ENCODE data around the gene TWF1.
"Not testable (repeated sequence)": the region's sequence is repeated elsewhere in the genome, so short reads cannot be mapped to it uniquely, and the experiment has no call there.

Gene TWF1

GRCh38 chr12:43805860-43806736, at the start of gene TWF1:
Gene TWF1 (minus strand): TSS chr12:43806317. CDS start chr12:43806245, 72 bp downstream.
- FAIRE-seq = no peak

GRCh38 chr12:43852744-43853143, 46.6 kb upstream of the TWF1 start:
- no peak for FAIRE-seq

- FAIRE-seq = no peak
These were observed 42.7 kb upstream of the TWF1 start for GRCh38 chr12:43848786-43849185.

GRCh38 chr12:43848226-43848507, 42.0 kb upstream of the TWF1 start:
- FAIRE-seq = no peak

GRCh38 chr12:43847425-43848225, 41.5 kb upstream of the TWF1 start:
- not testable (repeated sequence) for FAIRE-seq

- FAIRE-seq = no peak
These were observed 36.1 kb upstream of the TWF1 start for GRCh38 chr12:43842259-43842658.

GRCh38 chr12:43841253-43841652, 35.1 kb upstream of the TWF1 start:
- no peak for FAIRE-seq

- FAIRE-seq = no peak
These were observed 34.2 kb upstream of the TWF1 start for GRCh38 chr12:43840338-43840737.

GRCh38 chr12:43836475-43836989, 30.4 kb upstream of the TWF1 start:
- no peak for FAIRE-seq

- FAIRE-seq = no peak
These were observed 29.7 kb upstream of the TWF1 start, which contains the start of gene TMEM117 for GRCh38 chr12:43835656-43836474. Gene TMEM117 (plus strand): TSS chr12:43836081.

GRCh38 chr12:43835264-43835655, 29.1 kb upstream of the TWF1 start:
- no peak for FAIRE-seq

- FAIRE-seq = no peak
These were observed 26.5 kb upstream of the TWF1 start for GRCh38 chr12:43832463-43833168.

GRCh38 chr12:43827093-43827492, 21.0 kb upstream of the TWF1 start:
- no peak for FAIRE-seq

GRCh38 chr12:43826681-43827080, 20.6 kb upstream of the TWF1 start:
- FAIRE-seq = no peak

GRCh38 chr12:43824207-43824775, 18.2 kb upstream of the TWF1 start:
- FAIRE-seq = no peak

- FAIRE-seq = no peak
These were observed 10.1 kb upstream of the TWF1 start for GRCh38 chr12:43816168-43816567.

GRCh38 chr12:43815416-43815815, 9.3 kb upstream of the TWF1 start:
- FAIRE-seq = no peak

GRCh38 chr12:43812926-43813325, 6.8 kb upstream of the TWF1 start:
- no peak for FAIRE-seq

GRCh38 chr12:43812057-43812456, 5.9 kb upstream of the TWF1 start:
- no peak for FAIRE-seq

- FAIRE-seq = no peak
These were observed 1.3 kb upstream of the TWF1 start for GRCh38 chr12:43807386-43807785.

- no peak for FAIRE-seq
These were observed 588 bp upstream of the TWF1 start for GRCh38 chr12:43806737-43807072.

All from colon (tissue), 2 donors.